VCaP (cell line): ENCODE measurements around the gene C6orf58.

Source experiments
- H3K27ac ChIP-seq: fragments of 450-650 bp; 2 replicates; pipeline ENCODE4 v1.5.1; 2017
- CTCF ChIP-seq: fragments of 450-650 bp; conservative IDR thresholded peaks from 2 replicates; pipeline ENCODE4 v1.5.1; 2017; ENCODE audit warnings: mild to moderate bottlenecking, moderate library complexity

C6orf58 gene

GRCh38 chr6:127634178-127634577 is 57.2 kb downstream of the C6orf58 start:
- TF ChIP-seq CTCF: no peak
- H3K27ac ChIP-seq: no peak overlapping the region

GRCh38 chr6:127635091-127635490 is 58.1 kb downstream of the C6orf58 start:
- TF ChIP-seq CTCF: no peak
- no peak overlapping the region for H3K27ac ChIP-seq

GRCh38 chr6:127637830-127638409 is 60.9 kb downstream of the C6orf58 start:
- no peak overlapping the region for H3K27ac ChIP-seq
- TF ChIP-seq CTCF: no peak
